ENCODE results near the gene GSG1L. TPM values are rescaled to one million over a fixed set of nuclear protein-coding genes. Genes with fewer than 3 reads are reported as not detected.

GSG1L gene
- polyA plus RNA-seq, 3 donors, result not detected

DNA sequence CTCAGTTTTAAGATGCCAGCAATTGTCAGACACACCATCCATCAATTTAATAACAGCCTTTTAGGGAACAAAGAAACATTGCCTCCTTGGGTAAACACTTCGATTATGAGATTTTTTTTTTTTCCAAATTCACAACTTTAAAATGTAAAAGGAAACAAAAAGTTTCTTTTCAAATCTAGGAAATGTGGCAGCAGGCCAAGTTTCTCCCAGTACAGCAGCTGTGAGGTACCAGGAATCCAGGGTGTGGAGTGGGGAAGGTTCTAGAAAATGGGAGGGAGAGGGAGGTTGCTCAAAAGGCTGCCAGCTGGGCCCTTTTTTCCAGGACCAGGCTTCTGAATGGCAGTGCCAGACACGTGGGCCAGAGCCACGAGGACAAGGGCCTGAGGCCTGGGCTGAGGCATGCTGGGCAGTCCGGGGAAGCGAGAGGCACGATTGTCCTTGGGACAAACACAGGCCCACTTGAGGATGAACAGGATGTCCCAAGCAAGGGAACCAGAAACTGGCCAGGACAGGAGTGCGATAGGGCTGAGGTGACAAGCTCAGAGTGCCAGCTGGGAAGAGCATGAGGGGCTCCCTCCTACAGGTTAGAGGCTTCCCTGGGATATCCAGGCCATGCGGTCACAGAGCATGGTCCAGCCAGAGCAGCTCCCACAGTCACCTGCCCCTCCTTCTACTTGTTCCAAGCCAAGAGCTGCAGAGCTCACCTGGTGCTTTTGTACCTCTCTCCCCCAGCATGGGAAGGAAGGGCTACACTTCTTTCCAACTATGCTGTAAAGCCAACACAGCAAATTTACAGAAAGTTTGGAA lies 298.4 kb downstream of the GSG1L start:
- H3K27ac ChIP-seq (ENCODE audit: low read depth in 1 of 2, low read length in 2 of 2), result no peak overlapping the region
- intact Hi-C loops (cut with micrococcal nuclease), result no loop called here
- no peak for DNase-seq
- Mint-ChIP-seq H3K9me3 (peaks cover 2 to 12% (median 5%) of the 10 kb centered on the region in 7 donors), H3K36me3 (peaks cover 61 to 68% of the 10 kb centered on the region in 2 donors), H3K27ac (no peak overlapping the region), H3K4me1 (peaks cover 8% of the 10 kb centered on the region), H3K4me3 (no peak overlapping the region), H3K27me3 (ENCODE audit: low read depth in 3 of 3) (peaks cover 0 to 2% (median 0%) of the 10 kb centered on the region in 3 donors)
- peaks cover 0 to 4% of the 10 kb centered on the region in 2 donors for H3K9me3 ChIP-seq (replicated peaks in 1 of 2; ENCODE audit: control insufficient read depth in 1 of 2, insufficient read depth in 1 of 2, low read length in 2 of 2)
- H4K20me1 ChIP-seq (ENCODE audit: insufficient read depth, low read length), result no peaks in the 10 kb centered on the region
- no peak overlapping the region for H3K9ac ChIP-seq (ENCODE audit: insufficient read depth, low read length, poor library complexity, severe bottlenecking)
- H3K36me3 ChIP-seq (replicated peaks in 1 of 2; ENCODE audit: control insufficient read depth in 1 of 2, insufficient read depth in 2 of 2, low read length in 2 of 2), result peaks cover 30 to 81% of the 10 kb centered on the region in 2 donors
- H3K27me3 ChIP-seq (ENCODE audit: control insufficient read depth in 2 of 2, insufficient read depth in 2 of 2, low read length in 2 of 2), result no peaks in the 10 kb centered on the region
- no peak for TF ChIP-seq CTCF (IDR thresholded peaks at IDR 0.05)
- peaks cover 6 to 7% of the 10 kb centered on the region in 2 donors for H3K4me1 ChIP-seq (ENCODE audit: control insufficient read depth in 1 of 2, insufficient read depth in 2 of 2, low read length in 2 of 2)
- H3K79me2 ChIP-seq (ENCODE audit: insufficient read depth, low read length), result no peaks in the 10 kb centered on the region
- no peak overlapping the region for H3K4me2 ChIP-seq (replicated peaks; ENCODE audit: extremely low read depth, low read length, poor library complexity, severe bottlenecking)
- over 99% methylated on average over 7 of the region's 8 CpGs for WGBS (ENCODE audit: insufficient coverage)
- no peak overlapping the region for H3K4me3 ChIP-seq (replicated peaks in 1 of 3; ENCODE audit: low read depth in 2 of 3, low read length in 3 of 3)
- no peak overlapping the region for H2AFZ ChIP-seq (ENCODE audit: insufficient read depth, low read depth, low read length, poor library complexity, severe bottlenecking)

DNA sequence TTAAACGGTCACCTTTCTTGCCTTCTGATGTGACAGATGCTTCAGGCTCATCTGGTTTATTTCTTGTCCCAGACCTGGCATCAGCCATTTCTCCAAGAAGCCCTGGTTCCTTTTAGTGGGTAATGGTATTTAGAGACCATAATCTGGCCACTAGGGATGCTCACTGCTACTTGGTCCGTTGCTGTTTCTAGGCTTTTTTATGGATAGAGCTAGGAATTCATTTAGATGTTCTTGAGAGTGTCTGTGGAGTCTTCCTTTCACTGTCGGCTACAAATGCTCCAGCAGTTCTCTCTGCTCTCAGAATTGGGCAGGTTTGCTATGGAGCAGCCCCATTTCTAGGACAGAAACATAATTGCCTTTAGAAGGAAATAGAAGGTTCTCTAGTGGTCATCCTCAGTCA lies 299.1 kb downstream of the GSG1L start:
- Histone ChIP-seq H4K20me1 (ENCODE audit: insufficient read depth, low read length) (no peaks in the 10 kb centered on the region), H3K4me3 (replicated peaks in 1 of 3; ENCODE audit: low read depth in 2 of 3, low read length in 3 of 3) (no peak overlapping the region), H3K4me1 (ENCODE audit: control insufficient read depth in 1 of 2, insufficient read depth in 2 of 2, low read length in 2 of 2) (peaks cover 13% of the 10 kb centered on the region in 2 donors), H3K79me2 (ENCODE audit: insufficient read depth, low read length) (no peaks in the 10 kb centered on the region), H3K9me3 (replicated peaks in 1 of 2; ENCODE audit: control insufficient read depth in 1 of 2, insufficient read depth in 1 of 2, low read length in 2 of 2) (peaks cover 0 to 4% of the 10 kb centered on the region in 2 donors), H3K36me3 (replicated peaks in 1 of 2; ENCODE audit: control insufficient read depth in 1 of 2, insufficient read depth in 2 of 2, low read length in 2 of 2) (peaks cover 30 to 75% of the 10 kb centered on the region in 2 donors), H3K27ac (ENCODE audit: low read depth in 1 of 2, low read length in 2 of 2) (no peak overlapping the region), H3K9ac (ENCODE audit: insufficient read depth, low read length, poor library complexity, severe bottlenecking) (no peak overlapping the region), H3K27me3 (ENCODE audit: control insufficient read depth in 2 of 2, insufficient read depth in 2 of 2, low read length in 2 of 2) (no peaks in the 10 kb centered on the region), H2AFZ (ENCODE audit: insufficient read depth, low read depth, low read length, poor library complexity, severe bottlenecking) (no peak overlapping the region), H3K4me2 (replicated peaks; ENCODE audit: extremely low read depth, low read length, poor library complexity, severe bottlenecking) (no peak overlapping the region)
- peaks cover 0 to 2% (median 0%) of the 10 kb centered on the region in 3 donors for H3K27me3 Mint-ChIP-seq (ENCODE audit: low read depth in 3 of 3)
- peaks cover 15% of the 10 kb centered on the region for H3K4me1 Mint-ChIP-seq
- peaks cover 55 to 62% of the 10 kb centered on the region in 2 donors for H3K36me3 Mint-ChIP-seq
- no peak overlapping the region for H3K4me3 Mint-ChIP-seq
- no peak overlapping the region for H3K27ac Mint-ChIP-seq
- TF ChIP-seq CTCF (IDR thresholded peaks at IDR 0.05), result no peak
- WGBS (ENCODE audit: insufficient coverage), result 100% methylated on average over 3 of the region's 3 CpGs
- DNase-seq, result no peak
- peaks cover 2 to 12% (median 5%) of the 10 kb centered on the region in 7 donors for H3K9me3 Mint-ChIP-seq
- intact Hi-C loops (cut with micrococcal nuclease), result no loop called here

All from CD14-positive monocyte (primary cell).